Mesenchymal stem cell (in vitro differentiated cells and primary cell): ENCODE data around the gene BCL2L1.

Experiments
- DNase-seq: peaks from one replicate; pipeline ENCODE4 v3.0.0-alpha.2; 2013
- H2AFZ ChIP-seq: one replicate; pipeline ENCODE4 v1.6.1; 2013; ENCODE audit warnings: low read depth, mild to moderate bottlenecking, control low read depth, inconsistent platforms, low read length, moderate library complexity
- H2AK5ac ChIP-seq: 2 replicates; pipeline ENCODE4 v1.6.1; 2013; ENCODE audit warnings: low read length, moderate library complexity, mild to moderate bottlenecking, inconsistent platforms; ENCODE audit not compliant: severe bottlenecking
- H2BK120ac ChIP-seq: one replicate; pipeline ENCODE4 v1.6.1; 2013; ENCODE audit warnings: low read depth, mild to moderate bottlenecking, inconsistent platforms, low read length, moderate library complexity
- H2BK12ac ChIP-seq, 2 experiments: one replicate each; pipeline ENCODE4 v1.6.1; 2013; ENCODE audit warnings: inconsistent platforms in 2 of 2, low read length in 2 of 2, mild to moderate bottlenecking in 2 of 2, moderate library complexity in 2 of 2, control low read depth in 1 of 2
- H2BK15ac ChIP-seq: one replicate; pipeline ENCODE4 v1.6.1; 2013; ENCODE audit warnings: mild to moderate bottlenecking, low read depth, inconsistent platforms; ENCODE audit not compliant: poor library complexity, severe bottlenecking
- H2BK5ac ChIP-seq: 2 replicates; pipeline ENCODE4 v1.6.1; 2013; ENCODE audit warnings: low read depth, mild to moderate bottlenecking, low read length, control low read depth, inconsistent platforms; ENCODE audit not compliant: poor library complexity, severe bottlenecking
- H3K14ac ChIP-seq, 2 experiments: one replicate each; pipeline ENCODE4 v1.6.1; 2013; ENCODE audit warnings: inconsistent platforms in 2 of 2, low read length in 2 of 2, control low read depth in 1 of 2, mild to moderate bottlenecking in 1 of 2, moderate library complexity in 1 of 2
- H3K18ac ChIP-seq, 2 experiments: one replicate each; pipeline ENCODE4 v1.6.1; 2013; ENCODE audit warnings: inconsistent platforms in 2 of 2, low read length in 2 of 2, control low read depth in 1 of 2, low read depth in 1 of 2, mild to moderate bottlenecking in 1 of 2
- H3K23ac ChIP-seq, 2 experiments: one replicate each; pipeline ENCODE4 v1.6.1; 2013; ENCODE audit warnings: inconsistent platforms in 2 of 2, low read length in 2 of 2, mild to moderate bottlenecking in 2 of 2, moderate library complexity in 2 of 2, control low read depth in 1 of 2
- H3K27ac ChIP-seq: 2 replicates; pipeline ENCODE4 v1.5.1; 2013; ENCODE audit warnings: mild to moderate bottlenecking, moderate library complexity, low read length, control low read depth, inconsistent platforms; ENCODE audit not compliant: poor library complexity, severe bottlenecking
- H3K27me3 ChIP-seq, 2 experiments: 2 replicates each; pipeline versions ENCODE4 v1.6.1 to v1.7.0; 2013; ENCODE audit warnings: low read length in 2 of 2, mild to moderate bottlenecking in 2 of 2, moderate library complexity in 2 of 2, control low read depth in 1 of 2, inconsistent platforms in 1 of 2; ENCODE audit not compliant: control insufficient read depth in 1 of 2, insufficient read depth in 1 of 2
- H3K36me3 ChIP-seq, 2 experiments: 2 replicates each; pipeline versions ENCODE4 v1.6.1 to v1.7.0; 2013; ENCODE audit warnings: low read length in 2 of 2, control low read depth in 1 of 2, inconsistent platforms in 1 of 2, low read depth in 1 of 2, mild to moderate bottlenecking in 1 of 2; ENCODE audit not compliant: insufficient read depth in 2 of 2, control insufficient read depth in 1 of 2
- H3K4ac ChIP-seq, 2 experiments: one replicate each; pipeline ENCODE4 v1.6.1; 2013; ENCODE audit warnings: inconsistent platforms in 2 of 2, low read length in 2 of 2, mild to moderate bottlenecking in 2 of 2, moderate library complexity in 2 of 2, control low read depth in 1 of 2, low read depth in 1 of 2
- H3K4me1 ChIP-seq: 2 replicates; pipeline ENCODE4 v1.6.1; 2013; ENCODE audit warnings: low read depth, low read length, control low read depth; ENCODE audit not compliant: control insufficient read depth, insufficient read depth
- H3K4me2 ChIP-seq: 2 replicates; pipeline ENCODE4 v1.6.1; 2013; ENCODE audit warnings: low read length, mild to moderate bottlenecking, inconsistent platforms; ENCODE audit not compliant: poor library complexity, severe bottlenecking
- H3K4me3 ChIP-seq, 2 experiments: 2 replicates each; pipeline versions ENCODE4 v1.5.1 to v1.7.0; 2013; ENCODE audit warnings: low read length in 2 of 2, mild to moderate bottlenecking in 2 of 2, control low read depth in 1 of 2, low read depth in 1 of 2; ENCODE audit not compliant: insufficient read depth in 1 of 2
- H3K79me1 ChIP-seq: replicated peaks from 2 replicates; pipeline ENCODE4 v1.6.1; 2013; ENCODE audit warnings: mild to moderate bottlenecking, control low read depth, low read length, inconsistent platforms; ENCODE audit not compliant: poor library complexity, severe bottlenecking
- H3K9ac ChIP-seq: 2 replicates; pipeline ENCODE4 v1.7.0; 2013; ENCODE audit warnings: mild to moderate bottlenecking, low read length, moderate library complexity
- H3K9me3 ChIP-seq: 2 replicates; pipeline ENCODE4 v1.7.0; 2013; ENCODE audit warnings: mild to moderate bottlenecking, low read length; ENCODE audit not compliant: control insufficient read depth
- H4K8ac ChIP-seq: one replicate; pipeline ENCODE4 v1.6.1; 2013; ENCODE audit warnings: inconsistent platforms, mild to moderate bottlenecking, low read length, moderate library complexity
- H4K91ac ChIP-seq: one replicate; pipeline ENCODE4 v1.6.1; 2013; ENCODE audit warnings: mild to moderate bottlenecking, low read length, inconsistent platforms
- WGBS: methylation state at CpG from one replicate; pipeline ENCODE4 v1.1.7; 2013; ENCODE audit warnings: mixed read lengths; 5-methylcytosine and 5-hydroxymethylcytosine counted together

BCL2L1 gene

DNA sequence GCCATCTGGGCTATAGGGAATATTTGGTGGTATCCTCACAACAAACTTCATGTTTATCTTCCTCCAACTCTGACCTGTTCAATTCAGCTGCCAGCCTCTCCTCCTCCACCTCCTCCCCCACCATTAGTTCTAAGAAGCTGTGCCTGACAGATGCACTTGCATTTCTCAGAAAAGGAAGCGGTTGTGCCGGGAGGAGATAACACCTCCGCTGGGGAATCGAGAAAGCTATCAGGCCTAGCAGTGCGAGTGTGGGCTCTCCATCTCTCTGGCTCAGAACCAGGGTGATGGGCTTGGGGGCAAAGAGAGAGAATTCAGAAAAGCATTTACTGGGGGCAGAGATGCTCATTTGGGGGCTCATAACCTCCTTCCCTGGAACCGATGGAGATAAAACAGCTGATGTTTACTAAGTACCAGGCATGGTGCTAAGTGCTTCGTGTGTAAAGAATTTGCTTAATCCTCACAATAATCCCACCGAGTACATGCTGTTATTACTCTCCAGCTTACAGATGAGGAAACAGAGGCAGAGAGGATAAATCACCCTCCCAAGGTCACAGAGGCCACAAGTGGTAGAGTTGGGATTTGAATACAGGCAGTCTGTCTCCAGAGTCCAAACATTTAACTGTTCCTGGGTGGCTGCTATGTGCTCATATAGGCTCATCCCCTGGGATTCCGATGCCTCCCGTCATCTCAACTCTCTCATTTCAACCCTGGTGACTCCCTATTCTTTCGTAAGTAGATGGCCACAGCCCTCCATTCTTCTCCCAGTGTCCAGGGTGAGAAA lies 46.6 kb downstream of the BCL2L1 start:
- peak overlapping the region in 1 of 2 experiments; percentile 15 for H3K14ac ChIP-seq
- WGBS: 41% methylated on average over 9 of the region's 11 CpGs

DNA sequence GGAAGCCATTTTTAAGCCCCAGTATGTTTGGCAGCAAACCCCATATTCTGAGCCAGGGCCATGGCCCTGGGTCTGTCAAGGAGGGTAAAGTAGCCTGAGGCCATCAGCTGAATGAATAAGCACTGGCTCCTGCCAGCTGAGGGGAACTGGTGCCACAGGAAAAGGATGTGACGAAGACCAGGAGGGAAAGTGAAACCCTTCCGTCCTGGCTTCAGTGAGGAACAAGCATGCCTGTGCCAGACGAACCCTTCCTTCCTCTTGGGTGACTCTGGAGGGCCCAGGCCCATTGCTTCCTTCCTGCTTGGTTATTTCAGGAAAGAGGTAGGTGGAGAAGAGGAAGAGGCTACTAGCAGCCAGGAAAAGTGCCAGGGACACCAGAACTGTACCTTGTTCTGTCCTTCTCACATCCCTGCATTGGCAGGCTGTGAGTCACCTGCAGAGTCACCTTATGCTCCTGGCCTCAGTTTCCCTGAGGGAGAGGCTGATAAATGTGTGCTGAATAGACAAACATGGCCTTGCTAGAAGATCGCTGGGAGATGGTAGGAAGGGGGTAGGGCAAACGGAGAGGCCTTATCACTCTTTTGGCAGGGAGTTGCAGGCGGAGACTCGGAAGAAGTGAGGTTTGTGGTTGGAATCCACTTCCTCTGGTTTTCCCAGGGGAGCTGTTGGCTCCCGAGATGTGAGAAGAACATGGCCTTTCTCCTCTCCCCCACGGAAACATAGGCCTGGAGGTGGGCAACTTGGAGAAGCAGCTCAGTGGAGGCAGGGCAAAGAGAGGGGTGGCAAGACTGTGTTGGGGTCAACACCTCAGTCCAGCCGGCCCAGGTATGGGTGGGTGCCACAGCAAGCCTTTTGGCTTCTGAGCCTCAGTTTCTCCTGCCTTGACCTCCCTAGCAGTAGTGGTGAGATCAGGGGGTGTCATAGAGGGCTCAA lies 47.5 kb downstream of the BCL2L1 start:
- H2BK15ac ChIP-seq: peak overlapping the region; percentile 80
- peak overlapping the region; percentile 66 for H2BK120ac ChIP-seq
- H3K23ac ChIP-seq: peak overlapping the region in 1 of 2 experiments; percentile 46
- peak overlapping the region; percentile 69 for H3K9ac ChIP-seq
- H4K91ac ChIP-seq: peak overlapping the region; percentile 89
- peak; percentile 88 for DNase-seq
- no peak overlapping the region for H2AFZ ChIP-seq
- peak overlapping the region; percentile 89 to 91 for H3K18ac ChIP-seq
- H3K36me3 ChIP-seq: peaks cover 70 to 79% of the 10 kb centered on the region in 2 experiments
- H3K4me2 ChIP-seq: no peak overlapping the region
- no peak overlapping the region for H2BK5ac ChIP-seq
- H3K4me1 ChIP-seq: peaks cover 55% of the 10 kb centered on the region
- no peaks in the 10 kb centered on the region for H3K9me3 ChIP-seq
- H3K4ac ChIP-seq: peak overlapping the region; percentile 73 to 94
- H4K8ac ChIP-seq: peak overlapping the region; percentile 83
- H3K79me1 ChIP-seq: no peaks in the 10 kb centered on the region
- H3K27ac ChIP-seq: peak overlapping the region; percentile 10
- H3K27me3 ChIP-seq: no peaks in the 10 kb centered on the region
- 24% methylated on average over 9 of the region's 10 CpGs for WGBS
- peak overlapping the region in 1 of 2 experiments; percentile 60 for H3K4me3 ChIP-seq
- peak overlapping the region in 1 of 2 experiments; percentile 96 for H3K14ac ChIP-seq
- H2BK12ac ChIP-seq: peak overlapping the region; percentile 88 to 91
- peak overlapping the region; percentile 35 for H2AK5ac ChIP-seq

More for the DNA sequence above, 46.6 kb downstream of the BCL2L1 start:
- Histone ChIP-seq H2BK5ac (no peak overlapping the region), H3K23ac (no peak overlapping the region), H3K36me3 (peaks cover 64 to 80% of the 10 kb centered on the region in 2 experiments), H4K8ac (peak overlapping the region; percentile 72), H2BK120ac (peak overlapping the region; percentile 66), H3K27me3 (no peaks in the 10 kb centered on the region), H3K4me3 (peak overlapping the region in 1 of 2 experiments; percentile 60), H3K79me1 (no peaks in the 10 kb centered on the region), H3K9ac (peak overlapping the region; percentile 69), H3K18ac (peak overlapping the region; percentile 89 to 91), H3K4me2 (no peak overlapping the region), H2BK15ac (peak overlapping the region; percentile 13), H3K9me3 (no peaks in the 10 kb centered on the region), H2BK12ac (peak overlapping the region; percentile 20 to 88), H3K27ac (peak overlapping the region; percentile 35), H2AK5ac (peak overlapping the region; percentile 65), H2AFZ (no peak overlapping the region), H3K4ac (peak overlapping the region; percentile 28 to 94), H4K91ac (peak overlapping the region; percentile 43), H3K4me1 (peaks cover 49% of the 10 kb centered on the region)
- peak; percentile 76 for DNase-seq

DNA sequence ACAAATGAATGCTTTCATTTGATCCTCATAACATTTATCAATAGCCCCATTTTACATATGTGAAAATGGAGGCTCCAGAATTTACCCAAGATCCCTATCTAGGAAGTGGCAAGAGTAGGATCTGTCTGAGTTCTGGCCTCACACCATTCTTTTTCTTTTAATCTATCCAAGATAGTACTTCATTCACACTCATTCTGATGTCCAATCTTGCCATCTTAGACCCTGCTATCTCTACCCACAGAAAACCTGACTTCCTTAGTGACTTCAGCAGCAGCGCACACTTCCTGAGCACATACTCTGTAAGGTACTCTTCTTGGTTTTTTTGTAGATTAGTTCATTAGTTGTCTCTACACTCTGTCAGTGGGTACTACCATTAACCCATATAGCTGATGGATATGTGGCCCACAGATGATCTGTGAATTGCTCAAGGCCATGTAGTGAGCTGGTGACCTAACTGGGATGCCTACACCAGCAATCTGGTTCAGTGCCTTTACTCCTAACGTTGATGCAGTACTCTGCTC lies 48.7 kb downstream of the BCL2L1 start:
- Histone ChIP-seq H2BK12ac (peak overlapping the region; percentile 88 to 90), H2AFZ (no peak overlapping the region), H3K4me2 (no peak overlapping the region), H3K9me3 (no peaks in the 10 kb centered on the region), H3K23ac (no peak overlapping the region), H2BK120ac (peak overlapping the region; percentile 42), H4K91ac (peak overlapping the region; percentile 77), H3K27ac (peak overlapping the region; percentile 11), H3K4me3 (no peak overlapping the region), H3K4me1 (peaks cover 53% of the 10 kb centered on the region), H3K4ac (peak overlapping the region in 1 of 2 experiments; percentile 94), H2BK15ac (no peak overlapping the region), H3K27me3 (no peaks in the 10 kb centered on the region), H3K14ac (no peak overlapping the region), H3K36me3 (peaks cover 74 to 78% of the 10 kb centered on the region in 2 experiments), H2AK5ac (peak overlapping the region; percentile 15), H3K9ac (peak overlapping the region; percentile 69), H3K18ac (peak overlapping the region; percentile 88 to 91), H3K79me1 (no peaks in the 10 kb centered on the region), H2BK5ac (no peak overlapping the region), H4K8ac (peak overlapping the region; percentile 38)
- WGBS: 97% methylated on average over 2 of the region's 2 CpGs
- no peak for DNase-seq
